Vagina (tissue), 2 donors: ENCODE results near the gene RASGEF1C. TPM values are rescaled to one million over a fixed set of nuclear protein-coding genes. Genes with fewer than 3 reads are reported as not detected.
A peak's percentile ranks its signal among the peaks of the same experiment; 100 is the strongest.

Experiments
- DNase-seq, 2 donors: peaks; one replicate each; pipeline ENCODE4 v3.0.0-alpha.2; 2017; ENCODE audit errors: extremely low spot score in 2 of 2
- H3K27ac ChIP-seq: fragments of 200-600 bp; sonication (generic); one replicate; pipeline ENCODE4 v1.5.1; 2019
- H3K27me3 ChIP-seq: fragments of 200-600 bp; sonication (generic); one replicate; pipeline ENCODE4 v1.5.1; 2019
- H3K36me3 ChIP-seq, 2 donors: fragments of 200-600 bp; sonication (generic); one replicate each; pipeline ENCODE4 v1.5.1; 2017 to 2019
- H3K4me1 ChIP-seq: fragments of 200-600 bp; sonication (generic); one replicate; pipeline ENCODE4 v1.5.1; 2019
- H3K4me3 ChIP-seq, 2 donors: fragments of 200-600 bp; sonication (generic); 1 replicate in 1 of 2; 2 replicates in 1 of 2; pipeline ENCODE4 v1.5.1; 2016 to 2019
- H3K9me3 ChIP-seq: fragments of 200-600 bp; sonication (generic); one replicate; pipeline ENCODE4 v1.5.1; 2019
- POLR2A ChIP-seq, 2 donors: fragments of 450-650 bp; IDR thresholded peaks; one replicate each; pipeline ENCODE4 v1.6.1; 2017; ENCODE audit warnings: antibody characterized with exemption in 2 of 2, mild to moderate bottlenecking in 2 of 2, moderate library complexity in 2 of 2
- POLR2AphosphoS5 ChIP-seq, 2 donors: sonication (generic); formaldehyde crosslinking; IDR thresholded peaks; one replicate each; pipeline ENCODE4 v1.9.0; 2017; ENCODE audit warnings: antibody characterized with exemption in 2 of 2, mild to moderate bottlenecking in 2 of 2, low read depth in 1 of 2; ENCODE audit not compliant: insufficient read depth in 1 of 2
- intact Hi-C: fragments of 100-400 bp; cut with DNase I; formaldehyde crosslinking; loops from one replicate; pipeline ENCODE4 v1.15.1; 2023
- total RNA-seq: library from RNA; depleted of rRNA; stranded (reverse); fragments of >200 nt; gene quantifications from one replicate; pipeline ENCODE4 v1.2.3, GENCODE V29; 2016
- TF ChIP-seq, protein P1 (sequence below), 3 experiments: fragments of 450-650 bp in 2 of 3; fragments of 200-600 bp in 1 of 3; sonication (generic) in 1 of 3; IDR thresholded peaks; one replicate each; pipeline ENCODE4 v1.5.1; 2017 to 2019; ENCODE audit warnings: antibody characterized with exemption in 3 of 3, mild to moderate bottlenecking in 2 of 3, moderate library complexity in 2 of 3

The RASGEF1C gene
- total RNA-seq, 1 donor from 2014 or later: 2.5 TPM

- DNase-seq: no peak
- Histone ChIP-seq H3K4me1 (peaks cover 27% of the 10 kb centered on the region), H3K27me3 (no peaks in the 10 kb centered on the region), H3K36me3 (no peaks in the 10 kb centered on the region), H3K4me3 (peak overlapping the region; percentile 86 to 92), H3K9me3 (no peaks in the 10 kb centered on the region), H3K27ac (peak overlapping the region; percentile 96)
- TF ChIP-seq POLR2A (IDR thresholded peaks at IDR 0.05) (no peak), POLR2AphosphoS5 (IDR thresholded peaks at IDR 0.05; ENCODE audit: insufficient read depth in 1 of 2, low read depth in 1 of 2) (peak in 1 of 2 donors; percentile 45)
- intact Hi-C loops: no loop called here
Measured at GRCh38 chr5:180072256-180072548, 136.8 kb downstream of the RASGEF1C start.

DNA sequence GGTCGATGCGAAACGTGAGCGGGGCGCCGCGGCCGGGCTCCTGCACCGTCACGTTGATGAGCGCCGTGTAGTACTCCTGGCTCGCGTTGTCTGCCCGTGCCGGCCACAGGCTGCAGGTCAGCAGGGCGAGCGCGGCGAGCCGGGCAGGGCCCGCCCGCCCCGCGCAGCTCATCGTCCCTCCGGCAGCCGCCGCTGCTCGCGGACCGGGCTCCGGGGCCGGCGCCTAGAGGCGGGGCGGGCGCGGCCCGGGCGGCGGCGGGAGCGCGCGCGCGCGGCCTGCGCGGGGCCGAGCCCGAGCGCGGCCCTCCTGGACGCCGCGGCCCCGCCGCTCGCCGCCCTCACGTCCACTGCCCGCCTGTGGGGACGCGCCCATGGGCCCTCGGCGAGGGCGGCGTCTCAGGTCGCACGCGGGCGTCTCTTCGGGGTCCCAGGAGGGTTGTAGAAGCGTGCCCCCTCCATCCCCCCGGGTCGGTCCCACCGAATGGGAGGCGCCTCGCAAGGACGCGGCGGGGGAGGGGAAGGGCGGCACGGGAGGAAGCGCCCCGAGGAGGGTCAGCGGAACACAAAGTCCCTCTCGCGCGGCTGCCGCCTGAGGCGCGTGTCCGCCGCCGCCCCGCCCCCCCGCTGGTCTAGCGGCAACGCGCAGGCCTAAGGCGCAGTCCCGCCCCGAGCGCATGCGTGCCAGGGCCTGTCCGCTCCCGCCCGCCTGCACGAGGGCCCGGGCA lies 137.3 kb downstream of the RASGEF1C start, which contains the start of gene RNF130:
TSS of gene RNF130 (minus strand) at position 229 of the 725 bp plus-strand sequence. CDS start at position 172, 57 bp downstream.
- Histone ChIP-seq H3K9me3 (no peaks in the 10 kb centered on the region), H3K27ac (peak within 1 kb of the TSS; percentile 96), H3K27me3 (no peaks in the 10 kb centered on the region), H3K4me3 (peak within 1 kb of the TSS; percentile 86 to 92), H3K4me1 (peaks cover 27% of the 10 kb centered on the region), H3K36me3 (no peaks in the 10 kb centered on the region)
- TF ChIP-seq POLR2A (IDR thresholded peaks at IDR 0.05): peak in 1 of 2 donors; percentile 27
- TF ChIP-seq POLR2AphosphoS5 (IDR thresholded peaks at IDR 0.05; ENCODE audit: insufficient read depth in 1 of 2, low read depth in 1 of 2): peak; percentile 21 to 78
- TF ChIP-seq, protein P1, sequence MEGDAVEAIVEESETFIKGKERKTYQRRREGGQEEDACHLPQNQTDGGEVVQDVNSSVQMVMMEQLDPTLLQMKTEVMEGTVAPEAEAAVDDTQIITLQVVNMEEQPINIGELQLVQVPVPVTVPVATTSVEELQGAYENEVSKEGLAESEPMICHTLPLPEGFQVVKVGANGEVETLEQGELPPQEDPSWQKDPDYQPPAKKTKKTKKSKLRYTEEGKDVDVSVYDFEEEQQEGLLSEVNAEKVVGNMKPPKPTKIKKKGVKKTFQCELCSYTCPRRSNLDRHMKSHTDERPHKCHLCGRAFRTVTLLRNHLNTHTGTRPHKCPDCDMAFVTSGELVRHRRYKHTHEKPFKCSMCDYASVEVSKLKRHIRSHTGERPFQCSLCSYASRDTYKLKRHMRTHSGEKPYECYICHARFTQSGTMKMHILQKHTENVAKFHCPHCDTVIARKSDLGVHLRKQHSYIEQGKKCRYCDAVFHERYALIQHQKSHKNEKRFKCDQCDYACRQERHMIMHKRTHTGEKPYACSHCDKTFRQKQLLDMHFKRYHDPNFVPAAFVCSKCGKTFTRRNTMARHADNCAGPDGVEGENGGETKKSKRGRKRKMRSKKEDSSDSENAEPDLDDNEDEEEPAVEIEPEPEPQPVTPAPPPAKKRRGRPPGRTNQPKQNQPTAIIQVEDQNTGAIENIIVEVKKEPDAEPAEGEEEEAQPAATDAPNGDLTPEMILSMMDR (IDR thresholded peaks at IDR 0.05): no peak
- peak in 1 of 2 donors; percentile 94 for DNase-seq
- intact Hi-C loops: no loop called here

DNA sequence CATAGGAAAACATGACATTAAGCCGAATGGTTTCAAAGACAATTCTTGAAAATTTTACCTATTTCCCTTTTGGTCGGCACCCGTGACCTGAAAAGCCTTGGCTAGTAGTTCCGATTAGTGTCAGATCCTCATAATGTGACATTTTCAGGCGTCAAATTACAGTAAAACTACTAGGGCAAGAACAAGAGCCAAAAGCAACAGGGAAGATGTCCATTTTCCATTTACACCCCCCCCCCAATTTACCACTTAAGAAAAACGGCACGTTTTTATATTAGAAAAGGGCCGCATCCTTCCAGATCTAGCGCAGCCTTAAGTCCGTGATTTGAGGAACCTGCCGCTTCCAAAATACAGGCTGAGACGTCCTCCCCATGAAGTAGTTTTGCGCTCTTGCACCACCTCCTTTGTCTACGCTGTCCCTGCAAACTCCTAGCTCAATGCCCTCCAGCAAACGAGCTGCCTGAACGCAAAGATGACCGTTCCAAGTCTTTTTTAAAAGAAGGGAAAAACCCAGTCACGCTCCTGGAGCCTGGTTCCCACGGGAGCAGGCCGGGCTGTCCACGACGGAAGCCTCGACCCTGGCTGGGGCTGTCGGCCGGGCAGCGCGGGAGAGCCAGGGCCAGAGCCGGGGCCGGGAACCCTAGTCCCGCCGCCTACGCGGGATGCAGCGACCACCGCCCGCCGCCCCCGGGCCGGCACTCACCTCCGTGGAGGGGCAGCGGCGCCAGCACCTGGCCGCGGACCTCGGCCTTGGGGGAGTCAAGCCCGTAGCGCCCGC lies 138.1 kb downstream of the RASGEF1C start:
- H3K27me3 ChIP-seq: no peaks in the 10 kb centered on the region
- intact Hi-C loops: no loop called here
- H3K4me1 ChIP-seq: peaks cover 27% of the 10 kb centered on the region
- no peak for DNase-seq
- peak overlapping the region; percentile 96 for H3K27ac ChIP-seq
- H3K36me3 ChIP-seq: no peaks in the 10 kb centered on the region
- peak overlapping the region; percentile 86 to 92 for H3K4me3 ChIP-seq
- TF ChIP-seq POLR2AphosphoS5 (IDR thresholded peaks at IDR 0.05; ENCODE audit: insufficient read depth in 1 of 2, low read depth in 1 of 2) (no peak), POLR2A (IDR thresholded peaks at IDR 0.05) (no peak)
- TF ChIP-seq, protein P1 (IDR thresholded peaks at IDR 0.05): no peak
- H3K9me3 ChIP-seq: no peaks in the 10 kb centered on the region

DNA sequence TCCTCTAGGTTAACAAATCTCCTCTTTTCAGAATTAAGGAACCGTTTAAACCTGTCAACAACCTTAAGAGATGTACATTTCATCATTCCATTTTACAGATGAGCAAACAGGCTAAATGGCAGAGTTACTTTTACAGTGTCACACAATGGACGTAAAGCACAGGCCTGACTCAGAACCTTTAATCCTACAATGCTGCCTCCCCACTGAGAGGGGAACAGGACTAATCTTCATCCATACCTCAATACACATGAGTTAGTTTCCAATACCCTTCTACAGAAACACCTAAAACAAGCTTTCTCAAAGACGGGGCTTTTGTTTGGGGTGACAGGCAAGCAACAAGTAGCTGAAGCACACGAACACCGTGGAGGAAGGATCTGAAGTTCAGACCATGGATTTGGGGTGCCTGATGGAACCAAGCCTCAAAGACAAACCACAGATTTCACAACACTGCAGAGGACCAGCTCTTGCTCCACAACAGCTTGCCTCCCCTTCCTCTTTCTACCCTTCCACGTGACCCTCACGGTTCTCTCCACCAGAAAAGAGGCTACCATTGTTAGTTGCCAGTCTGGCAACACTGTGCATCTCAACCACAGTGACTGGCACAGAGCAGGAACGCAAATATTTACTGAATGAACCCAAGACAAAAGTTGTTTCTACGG lies 139.3 kb downstream of the RASGEF1C start:
- Histone ChIP-seq H3K4me1 (peaks cover 27% of the 10 kb centered on the region), H3K27me3 (no peaks in the 10 kb centered on the region), H3K27ac (peak overlapping the region; percentile 96), H3K4me3 (peak overlapping the region; percentile 86 to 92), H3K36me3 (no peaks in the 10 kb centered on the region), H3K9me3 (no peaks in the 10 kb centered on the region)
- no peak for DNase-seq
- intact Hi-C loops: no loop called here
- TF ChIP-seq POLR2A (IDR thresholded peaks at IDR 0.05): no peak
- TF ChIP-seq, protein P1 (IDR thresholded peaks at IDR 0.05): no peak

GRCh38 chr5:180068519-180069090 lies 140.4 kb downstream of the RASGEF1C start:
- Histone ChIP-seq H3K36me3 (no peaks in the 10 kb centered on the region), H3K9me3 (no peaks in the 10 kb centered on the region), H3K4me3 (no peak overlapping the region), H3K4me1 (peaks cover 27% of the 10 kb centered on the region), H3K27me3 (no peaks in the 10 kb centered on the region), H3K27ac (no peak overlapping the region)
- intact Hi-C loops: no loop called here
- no peak for DNase-seq
- TF ChIP-seq POLR2A (IDR thresholded peaks at IDR 0.05) (no peak), POLR2AphosphoS5 (IDR thresholded peaks at IDR 0.05; ENCODE audit: insufficient read depth in 1 of 2, low read depth in 1 of 2) (no peak)
- TF ChIP-seq, protein P1 (IDR thresholded peaks at IDR 0.05): no peak
